NCI-H526 (cell line): ENCODE data around the gene SP8.

Experiments
- DNase-seq, 2 experiments: peaks; one replicate each; lab custom pipeline; 2025; lab: John Stamatoyannopoulos, UW

SP8 gene

GRCh38 chr7:20754001-20754400, 32.7 kb downstream of the SP8 start:
- DNase-seq, result no peak

DNA sequence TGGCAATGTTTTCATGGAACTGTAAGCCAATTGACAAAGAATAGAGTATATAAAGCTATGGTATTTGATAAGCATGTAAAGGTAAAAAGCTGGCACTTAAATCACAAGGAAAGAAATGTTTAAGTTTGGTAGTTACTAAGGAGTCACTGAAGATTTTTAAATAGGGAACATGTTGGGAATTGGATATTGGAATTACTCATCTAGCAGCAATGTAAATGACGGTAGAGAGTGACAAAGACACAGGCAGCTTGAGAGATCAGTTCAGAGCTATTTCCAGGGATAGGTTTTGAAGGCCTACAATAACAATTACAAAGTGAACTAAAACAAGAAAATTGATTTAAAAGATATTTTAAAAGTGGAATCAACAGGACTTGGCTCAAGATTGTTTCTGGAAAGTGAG, 36.8 kb downstream of the SP8 start:
- DNase-seq, result no peak

- no peak for DNase-seq
Measured at GRCh38 chr7:20748853-20749252, 37.8 kb downstream of the SP8 start.

DNA sequence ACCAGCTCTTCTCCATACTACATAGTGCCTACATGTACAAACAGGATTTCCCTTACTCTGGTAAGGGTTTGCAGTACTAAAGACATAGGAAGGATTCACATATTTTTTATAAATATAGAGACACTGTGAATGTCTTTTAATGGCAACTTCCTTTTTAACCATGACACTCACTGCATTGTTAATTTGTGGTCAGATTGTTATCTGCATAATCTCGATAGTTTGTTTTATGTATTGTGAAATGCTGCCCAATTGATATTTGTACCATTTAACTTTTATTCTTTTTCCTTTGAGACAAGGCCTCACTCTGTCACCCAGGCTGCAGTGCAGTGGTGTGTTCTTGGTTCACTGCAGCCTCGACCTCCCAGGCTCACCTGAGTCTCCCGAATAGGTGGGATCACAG, 39.7 kb downstream of the SP8 start:
- no peak for DNase-seq

DNA sequence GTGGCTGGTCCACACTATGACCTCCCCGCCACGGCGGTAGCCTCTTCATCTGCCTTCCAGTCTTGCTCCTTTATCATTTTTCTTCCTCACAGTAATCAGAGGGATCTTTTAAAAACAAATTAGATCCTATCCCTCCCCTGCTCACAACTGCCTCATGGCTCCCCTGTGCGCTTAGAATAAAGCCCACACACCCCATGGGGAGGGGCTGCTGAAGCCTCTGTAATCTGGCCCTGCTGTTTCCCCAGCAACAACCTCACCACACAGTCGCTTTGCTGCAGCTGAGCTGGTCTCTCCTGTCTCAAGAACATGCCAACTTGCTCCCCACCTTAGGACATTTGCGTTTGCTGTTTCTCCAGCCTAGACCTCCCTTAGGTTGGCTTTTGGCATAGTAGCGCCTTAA, 41.0 kb downstream of the SP8 start:
- no peak for DNase-seq

GRCh38 chr7:20744954-20745446, 41.7 kb downstream of the SP8 start:
- DNase-seq, result peak in 1 of 2 experiments; percentile 26

- no peak for DNase-seq
Measured at GRCh38 chr7:20742913-20743312, 43.8 kb downstream of the SP8 start.

DNA sequence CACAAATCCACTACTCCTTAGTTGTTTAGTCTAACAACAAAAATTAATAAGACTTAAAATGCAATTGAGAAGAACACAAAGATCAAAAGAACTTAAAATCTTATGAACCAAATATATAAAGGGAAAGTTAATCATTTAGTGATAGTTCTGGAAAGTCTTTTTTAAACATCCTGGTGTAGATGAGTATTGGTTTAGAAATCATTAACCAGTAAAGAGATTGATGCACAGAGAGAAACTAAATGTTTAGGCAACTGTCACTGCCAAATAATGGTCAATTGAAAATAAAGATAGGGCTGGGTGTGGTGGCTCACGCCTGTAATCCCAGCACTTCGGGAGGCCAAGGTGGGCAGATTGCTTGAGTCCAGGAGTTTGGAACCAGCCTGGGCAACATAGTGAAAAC, 44.9 kb downstream of the SP8 start:
- no peak for DNase-seq

- no peak for DNase-seq
Measured at GRCh38 chr7:20738518-20739481, 47.9 kb downstream of the SP8 start.

DNA sequence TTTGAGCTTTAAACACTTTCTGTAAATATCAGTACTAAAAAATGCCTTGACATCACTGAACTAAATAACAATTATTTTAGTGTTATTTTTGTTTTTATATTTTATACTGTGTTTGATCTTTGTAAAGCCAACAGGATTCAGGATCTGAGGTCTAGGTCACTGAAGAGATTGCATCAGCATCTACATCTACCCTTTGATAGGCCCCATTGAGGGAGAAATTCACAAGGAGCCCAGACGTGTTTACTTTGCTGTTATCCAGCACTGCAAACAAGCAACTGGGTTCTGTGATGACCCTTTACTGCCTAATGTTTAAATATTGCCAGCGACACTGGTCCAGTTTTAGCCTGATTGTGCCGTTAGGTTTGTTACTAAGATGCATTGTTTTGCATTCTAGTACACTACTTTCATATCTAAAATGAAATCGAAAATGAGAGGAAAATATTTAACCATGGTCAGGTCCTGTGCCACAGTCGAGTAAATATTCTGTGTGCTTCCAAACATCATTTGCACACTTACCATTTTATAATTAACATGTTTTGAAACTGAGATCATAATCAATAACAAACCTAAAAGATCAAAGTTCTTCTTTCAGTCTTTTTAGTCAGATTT, 48.7 kb downstream of the SP8 start:
- DNase-seq, result no peak

DNA sequence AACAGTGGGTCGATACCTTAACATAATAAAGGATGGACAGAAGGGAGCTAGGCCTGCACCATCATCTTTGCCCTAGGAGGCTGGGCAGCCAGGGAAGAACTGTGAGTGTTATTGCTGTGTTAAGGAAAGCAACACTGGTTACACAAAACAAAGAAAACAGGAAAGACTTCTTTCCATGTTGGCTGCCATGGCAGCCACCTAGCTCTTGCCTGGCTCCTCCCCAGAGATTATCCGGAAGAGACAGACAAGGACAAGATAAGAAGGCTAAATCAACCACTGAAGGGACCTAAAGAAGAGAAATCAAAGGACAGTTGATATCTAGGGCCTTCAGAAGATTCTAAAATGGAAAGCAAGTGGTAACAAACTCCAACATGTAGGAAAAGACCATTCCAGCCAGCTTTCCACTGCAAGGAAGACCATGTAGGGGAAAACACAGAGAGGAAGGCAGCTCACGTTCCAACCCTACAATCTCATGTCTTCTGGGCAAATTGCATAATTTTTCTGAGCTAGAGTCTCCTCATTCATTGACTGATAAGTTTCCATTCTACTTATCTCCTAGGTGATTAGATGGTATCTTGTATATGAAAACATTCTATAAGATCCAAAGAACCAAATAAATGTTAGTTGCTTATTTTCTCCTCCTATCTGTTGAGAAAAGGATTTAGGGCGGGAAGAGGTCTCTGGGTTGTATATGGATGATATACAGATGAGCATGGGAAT, 51.2 kb downstream of the SP8 start:
- no peak for DNase-seq
